Inflammatory macrophage treated with lipopolysaccharide for 4 hours (primary cell): ENCODE results near the gene CD36.
A peak's percentile ranks its signal among the peaks of the same experiment; 100 is the strongest.

Experiments
- DNase-seq: peaks from one replicate; pipeline ENCODE4 v3.0.0-alpha.2; 2020

Gene CD36

DNA sequence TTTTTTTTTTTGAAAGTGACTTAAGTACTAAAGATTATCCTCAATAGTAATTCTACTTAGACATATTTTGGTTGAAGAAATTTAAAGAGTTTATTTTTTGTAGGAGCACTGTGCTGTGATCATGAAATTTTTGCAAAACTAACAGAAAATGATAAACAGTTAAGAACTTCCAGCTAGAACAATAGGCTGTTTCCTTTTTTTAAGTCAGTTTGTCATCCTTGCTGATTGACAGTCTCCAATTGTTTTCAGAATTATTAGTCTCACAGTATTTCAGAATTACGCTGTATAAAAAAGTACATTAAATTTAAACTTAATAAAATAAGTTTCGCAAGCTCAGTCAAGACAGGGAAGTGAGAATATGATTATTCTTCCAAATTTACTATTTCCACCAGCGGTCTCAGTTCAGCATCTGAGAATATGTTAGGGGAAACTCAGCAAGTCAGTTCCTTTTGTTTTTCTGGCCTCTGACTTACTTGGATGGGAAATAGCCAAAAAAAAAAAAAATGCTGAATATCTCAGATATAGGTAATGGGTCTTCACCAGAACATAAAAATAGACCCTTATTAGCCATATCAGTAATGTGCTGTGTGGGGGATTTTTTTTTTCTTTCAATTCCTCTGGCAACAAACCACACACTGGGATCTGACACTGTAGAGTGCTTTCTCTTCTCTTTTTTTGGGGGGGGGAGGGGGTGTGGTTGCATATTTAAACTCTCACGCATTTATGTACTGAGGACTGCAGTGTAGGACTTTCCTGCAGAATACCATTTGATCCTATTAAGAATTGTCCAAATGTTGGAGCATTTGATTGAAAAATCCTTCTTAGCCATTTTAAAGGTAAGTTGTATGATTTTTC, at the start of gene CD36:
TSS of gene CD36 (plus strand) at position 732 of the 855 bp plus-strand sequence. CDS start 8,099 bp downstream, outside the sequence.
- DNase-seq: peak; percentile 91

DNA sequence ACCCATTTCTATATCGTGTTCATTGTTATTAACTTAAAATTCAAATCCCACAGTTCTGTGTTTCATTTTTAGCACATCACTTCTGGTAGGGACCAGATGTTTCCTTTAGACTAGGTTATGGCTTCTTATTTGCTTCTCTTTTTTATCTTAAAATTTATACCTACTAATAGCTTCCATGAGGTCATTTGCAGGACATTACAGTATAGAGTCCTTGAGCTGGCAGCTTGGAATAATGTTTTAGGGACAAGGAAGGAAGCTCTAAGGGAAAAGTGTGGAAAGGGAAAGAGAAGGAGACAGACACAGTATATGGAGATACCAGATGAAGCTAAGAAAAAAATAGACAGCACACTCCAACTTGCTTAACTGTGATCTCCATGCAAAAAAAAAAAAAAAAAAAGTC, 48.8 kb upstream of the CD36 start:
- DNase-seq: no peak

- peak; percentile 40 for DNase-seq
Observed at GRCh38 chr7:80591654-80592053, 46.8 kb upstream of the CD36 start.

DNA sequence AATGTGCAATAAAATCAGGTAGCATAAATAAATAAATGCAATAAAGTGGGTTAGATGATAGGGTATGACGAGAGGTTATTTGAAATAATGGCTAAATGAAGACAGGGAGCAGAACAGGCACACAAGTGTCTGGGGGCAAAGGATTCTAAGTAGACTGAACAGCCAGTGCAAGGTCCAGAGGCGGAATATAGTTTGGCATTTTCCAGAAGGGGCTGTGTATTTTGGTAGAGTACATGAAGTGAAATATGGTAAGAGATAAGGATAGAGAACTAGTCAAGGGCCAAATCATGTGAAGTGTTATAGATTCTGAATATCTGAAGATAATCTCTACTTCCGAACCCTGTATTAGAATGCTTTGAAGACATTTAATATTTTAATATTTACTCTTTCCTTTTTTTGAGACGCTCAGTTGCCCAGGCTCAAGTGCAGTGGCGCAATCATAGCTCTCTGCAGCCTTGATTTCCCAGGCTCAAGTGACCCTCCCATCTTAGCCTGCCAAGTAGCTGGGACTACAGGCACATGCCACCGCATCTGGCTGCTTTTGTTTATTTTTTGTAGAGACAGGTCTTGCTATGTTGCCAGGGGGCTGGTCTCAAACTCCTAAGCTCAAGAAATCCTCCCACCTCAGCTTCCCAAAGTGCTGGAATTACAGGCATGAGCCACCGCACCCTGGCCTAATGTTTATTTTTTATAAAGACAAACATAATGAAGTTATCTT, 44.4 kb upstream of the CD36 start:
- no peak for DNase-seq

DNA sequence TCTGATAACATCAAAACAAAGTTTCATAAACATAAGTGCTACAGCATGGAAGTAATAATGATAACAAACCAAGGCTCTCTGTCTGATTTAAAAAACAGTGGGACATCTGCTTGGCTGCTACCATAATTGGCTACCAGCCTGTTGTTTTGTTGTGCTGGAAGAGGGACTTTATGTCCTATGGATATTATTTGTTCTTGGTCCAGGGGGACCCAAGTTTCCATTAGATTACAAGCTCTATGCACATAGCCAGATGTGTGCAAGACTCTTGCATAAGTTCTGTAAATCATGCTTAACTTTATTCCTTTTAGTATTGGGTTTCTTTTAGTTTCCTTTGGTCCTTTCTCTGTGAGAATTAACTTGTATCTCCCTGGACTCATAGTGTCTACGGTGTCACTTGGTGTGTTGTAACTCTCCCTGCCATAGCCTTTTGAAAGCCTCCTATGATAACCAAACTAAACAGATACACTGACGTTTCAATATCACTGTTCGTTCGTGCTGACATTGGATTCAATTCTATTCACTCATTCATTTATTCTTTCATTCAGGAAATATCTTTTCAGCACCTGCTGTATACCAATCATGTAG, 41.4 kb upstream of the CD36 start:
- DNase-seq: no peak

GRCh38 chr7:80597875-80598274, 40.6 kb upstream of the CD36 start:
- DNase-seq: no peak

DNA sequence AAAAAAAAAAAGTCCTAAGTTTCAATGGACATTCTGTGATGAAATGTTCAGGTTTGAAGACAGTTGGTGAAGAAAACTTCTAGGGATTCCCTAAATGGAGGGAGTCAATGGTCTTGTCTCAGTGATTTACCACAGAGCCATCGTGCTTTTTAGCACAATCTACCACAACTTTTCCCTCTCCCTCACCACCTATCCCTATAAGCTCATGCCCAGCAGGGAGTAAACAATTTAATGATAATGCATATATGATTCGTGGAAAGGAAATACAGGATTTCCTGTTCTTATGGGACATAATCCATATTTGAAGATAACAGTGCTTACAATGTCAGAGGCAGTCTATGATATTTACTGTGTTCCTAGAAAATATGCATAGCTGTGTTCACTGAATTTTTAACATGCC, 38.4 kb upstream of the CD36 start:
- no peak for DNase-seq

- DNase-seq: no peak
Observed at GRCh38 chr7:80601999-80602398, 36.4 kb upstream of the CD36 start.

GRCh38 chr7:80603940-80604339, 34.5 kb upstream of the CD36 start:
- DNase-seq: no peak

DNA sequence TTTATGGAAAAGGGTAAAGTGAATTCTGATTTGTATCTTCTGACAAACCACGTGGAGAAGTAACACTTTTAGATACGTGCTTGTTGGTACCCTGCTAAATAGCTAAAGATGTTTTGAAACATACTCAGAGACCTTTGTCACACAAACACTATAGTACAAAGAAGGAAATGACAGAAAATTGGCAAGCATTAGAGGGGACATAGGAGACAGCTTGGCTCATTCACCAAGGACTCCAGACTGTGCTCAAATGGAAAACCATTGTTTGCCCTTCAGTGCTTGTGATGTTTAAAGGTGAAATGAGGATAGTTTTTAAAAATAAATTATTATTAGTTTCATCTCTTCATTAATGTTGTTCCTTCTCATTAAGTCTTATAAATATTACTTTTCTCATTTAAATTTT, 34.0 kb upstream of the CD36 start:
- DNase-seq: no peak

DNA sequence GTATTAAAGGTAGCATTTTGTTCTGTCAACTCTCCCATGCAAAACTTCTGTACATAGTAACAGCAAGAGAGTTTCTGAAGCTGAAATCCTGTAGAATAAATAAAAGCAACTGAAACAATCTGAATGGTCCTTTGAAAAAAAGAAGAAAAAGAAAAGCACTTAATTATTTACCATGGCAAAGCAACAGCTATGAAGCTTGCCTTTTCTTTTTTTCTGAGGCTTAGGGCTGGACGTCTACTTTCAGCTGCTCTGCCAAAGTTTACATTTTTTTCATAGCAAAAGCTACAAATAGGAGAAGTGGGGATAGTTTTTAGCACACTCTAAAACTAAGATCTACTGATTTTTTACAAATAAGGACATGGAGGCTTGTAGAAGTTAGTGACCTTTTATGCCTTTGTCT, 31.3 kb upstream of the CD36 start:
- no peak for DNase-seq

- DNase-seq: no peak
Observed at GRCh38 chr7:80608336-80608735, 30.1 kb upstream of the CD36 start.

GRCh38 chr7:80609751-80610150, 28.7 kb upstream of the CD36 start:
- DNase-seq: no peak

DNA sequence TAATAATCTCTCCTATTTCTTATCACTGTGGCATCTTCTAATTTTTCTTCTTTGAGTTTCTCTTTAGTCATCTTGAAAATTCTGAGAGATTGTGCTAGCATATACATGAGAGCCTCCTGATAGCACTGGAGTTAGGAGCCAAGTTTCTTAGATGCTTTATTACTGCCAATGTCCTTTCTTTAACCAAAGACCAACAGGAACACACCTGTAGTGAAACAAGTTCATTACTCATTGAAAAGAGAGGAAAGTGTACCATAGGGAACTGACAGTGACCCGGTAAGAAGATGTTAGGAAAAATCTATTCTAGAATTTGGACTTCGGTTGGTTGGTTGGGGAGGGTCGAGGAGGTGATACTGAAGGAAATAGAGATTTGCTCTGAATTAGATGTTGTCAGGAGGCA, 27.1 kb upstream of the CD36 start:
- DNase-seq: no peak

- no peak for DNase-seq
Observed at GRCh38 chr7:80611779-80612178, 26.7 kb upstream of the CD36 start.

DNA sequence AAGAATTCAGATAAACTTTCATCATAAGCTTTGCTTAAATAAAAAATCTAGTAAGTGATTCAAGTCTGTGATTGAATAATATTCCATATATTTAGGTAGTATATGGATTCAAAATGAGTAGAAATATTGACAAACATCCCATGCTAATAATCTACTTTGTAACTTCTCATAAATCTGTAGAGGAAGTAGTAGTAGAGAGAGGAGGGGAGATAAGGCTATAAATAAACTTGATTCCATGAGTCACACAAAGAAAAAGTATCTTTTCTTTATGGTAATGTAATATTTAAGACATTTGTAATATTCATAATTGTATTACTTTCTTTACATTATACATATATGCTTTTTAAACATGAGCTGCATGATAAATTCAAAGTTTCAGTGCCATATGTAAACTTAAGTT, 25.6 kb upstream of the CD36 start:
- no peak for DNase-seq

GRCh38 chr7:80613519-80613918, 24.9 kb upstream of the CD36 start:
- no peak for DNase-seq

- DNase-seq: peak; percentile 38
Observed at GRCh38 chr7:80614851-80615271, 23.6 kb upstream of the CD36 start.

DNA sequence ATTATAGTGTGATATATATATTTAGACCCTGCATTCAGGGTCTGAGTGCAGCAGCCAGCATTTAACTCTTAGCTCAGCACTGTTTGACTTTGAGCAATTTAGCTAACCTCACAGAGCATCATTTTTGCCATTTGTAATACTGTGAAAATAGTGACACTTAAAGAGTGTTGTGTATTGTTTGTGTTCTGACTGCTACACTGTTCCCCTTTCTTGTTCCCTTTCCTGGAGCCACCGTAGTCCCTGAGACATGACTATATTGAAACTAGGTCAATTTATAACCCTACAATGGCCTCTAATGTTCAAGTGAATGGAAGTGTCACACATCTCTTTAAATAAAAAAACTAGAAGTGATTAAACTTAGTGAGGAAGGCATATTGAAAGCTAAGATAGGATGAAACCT, 20.3 kb upstream of the CD36 start:
- peak; percentile 88 for DNase-seq

GRCh38 chr7:80619741-80620140, 18.7 kb upstream of the CD36 start:
- DNase-seq: peak; percentile 59

- peak; percentile 34 for DNase-seq
Observed at GRCh38 chr7:80622541-80622940, 15.9 kb upstream of the CD36 start.

GRCh38 chr7:80623503-80624252, 14.8 kb upstream of the CD36 start:
- DNase-seq: no peak

DNA sequence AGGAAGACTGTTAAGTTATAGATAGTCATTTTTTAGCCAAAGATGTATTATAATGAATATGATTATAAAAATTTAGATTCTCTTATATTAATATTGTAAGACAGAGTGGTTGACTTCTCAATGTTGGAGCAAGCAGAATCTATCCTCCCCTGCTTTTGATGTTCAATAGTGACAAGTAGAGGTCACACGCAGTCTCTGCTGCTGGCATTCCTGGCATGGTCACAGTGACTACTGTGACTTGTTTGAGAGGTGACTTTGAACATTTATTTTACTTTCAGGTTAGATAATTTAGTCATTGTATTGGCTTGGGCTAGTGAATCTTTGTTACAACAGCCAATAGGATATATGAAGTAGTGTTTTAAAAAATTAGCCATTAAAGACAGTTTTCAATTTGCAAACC, 13.7 kb upstream of the CD36 start:
- no peak for DNase-seq
